ENCODE results near the gene DNAAF2. TPM values are rescaled to one million over a fixed set of nuclear protein-coding genes. Genes with fewer than 3 reads are reported as not detected.

The DNAAF2 gene
- total and polyA plus RNA-seq, 2 of the 8 experiments (the other 6 are each of a cell fraction or from before 2014, with no cell fraction given) = 12.2 to 30.0 TPM

DNA sequence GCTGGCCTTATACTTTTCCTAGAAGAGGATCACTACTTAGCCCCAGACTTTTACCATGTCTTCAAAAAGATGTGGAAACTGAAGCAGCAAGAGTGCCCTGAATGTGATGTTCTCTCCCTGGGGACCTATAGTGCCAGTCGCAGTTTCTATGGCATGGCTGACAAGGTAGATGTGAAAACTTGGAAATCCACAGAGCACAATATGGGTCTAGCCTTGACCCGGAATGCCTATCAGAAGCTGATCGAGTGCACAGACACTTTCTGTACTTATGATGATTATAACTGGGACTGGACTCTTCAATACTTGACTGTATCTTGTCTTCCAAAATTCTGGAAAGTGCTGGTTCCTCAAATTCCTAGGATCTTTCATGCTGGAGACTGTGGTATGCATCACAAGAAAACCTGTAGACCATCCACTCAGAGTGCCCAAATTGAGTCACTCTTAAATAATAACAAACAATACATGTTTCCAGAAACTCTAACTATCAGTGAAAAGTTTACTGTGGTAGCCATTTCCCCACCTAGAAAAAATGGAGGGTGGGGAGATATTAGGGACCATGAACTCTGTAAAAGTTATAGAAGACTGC is 12.9 kb downstream of the DNAAF2 start:
- TF ChIP-seq EP300 (IDR thresholded peaks at IDR 0.05; ENCODE audit: borderline replicate concordance in 1 of 2, low read depth in 2 of 2, low read length in 2 of 2) (no peak), HDAC2 (IDR thresholded peaks at IDR 0.05; ENCODE audit: borderline replicate concordance in 1 of 2, low read depth in 2 of 2, low read length in 2 of 2) (no peak), GABPA (IDR thresholded peaks at IDR 0.05; ENCODE audit: borderline replicate concordance, insufficient read depth, low read length) (no peak), BRCA1 (IDR thresholded peaks at IDR 0.05; ENCODE audit: low read depth, low read length) (no peak), CEBPB (IDR thresholded peaks at IDR 0.05; ENCODE audit: low read depth, low read length) (no peak), POU5F1 (IDR thresholded peaks at IDR 0.05; ENCODE audit: low read depth, low read length) (no peak), CTBP2 (IDR thresholded peaks at IDR 0.05; ENCODE audit: borderline replicate concordance, insufficient read depth, insufficient read length, low read length) (no peak), SP2 (IDR thresholded peaks at IDR 0.05; ENCODE audit: low read length) (no peak)
- H3K18ac ChIP-seq (ENCODE audit: extremely low read depth, low read length) = no peak overlapping the region
- no peak overlapping the region for H2AFZ ChIP-seq (ENCODE audit: low read length)
- no peak overlapping the region for H2BK12ac ChIP-seq (ENCODE audit: low read depth, low read length)
- H3K9ac ChIP-seq (replicated peaks in 1 of 4; ENCODE audit: extremely low read depth in 1 of 4, low read depth in 3 of 4, low read length in 3 of 4) = no peak overlapping the region
- FAIRE-seq = no peak
- H3K4me2 ChIP-seq (ENCODE audit: insufficient read depth in 1 of 2, low read depth in 2 of 2, low read length in 2 of 2) = peak overlapping the region; percentile 76 to 91
- no peak overlapping the region for H3K23ac ChIP-seq (ENCODE audit: insufficient read length)
- no peak overlapping the region for H2AK5ac ChIP-seq (ENCODE audit: low read depth, low read length)
- ChIA-PET CTCF (ENCODE audit: partially characterized antibody) (interaction anchor here (1.0 to 2.4 kb wide), 3 partner anchors 12 to 35 kb away, joined by 3 to 15 read pairs (median 3); partner anchors contain the start of gene DNAAF2), POLR2A (ENCODE audit: partially characterized antibody) (interaction anchor here (1.0 to 3.9 kb wide), 13 partner anchors 8 to 240 kb away, joined by 3 to 53 read pairs (median 13); partner anchors contain the start of genes DNAAF2, KLHDC2, LRR1 and RPS29)
- no peak overlapping the region for H3K27ac ChIP-seq (ENCODE audit: low read depth, low read length)
- DNase-seq (ENCODE audit: low read depth in 1 of 2, low spot score in 2 of 2) = no peak
- H4K5ac ChIP-seq (ENCODE audit: insufficient read length, low read depth, low read length) = no peak overlapping the region
- H3K4ac ChIP-seq (replicated peaks; ENCODE audit: insufficient read length, low read depth, low read length) = no peak overlapping the region
- H2BK120ac ChIP-seq (replicated peaks; ENCODE audit: low read depth, low read length) = no peak overlapping the region
- WGBS, 2 experiments (ENCODE audit: extremely low coverage in 1 of 2, insufficient coverage in 1 of 2, insufficient read length in 1 of 2, insufficient replicate concordance in 2 of 2, low coverage in 1 of 2, low lambda C conversion rate in 2 of 2, missing lambda C conversion rate in 1 of 2) = 76% methylated on average over 3 of the region's 3 CpGs; no CpG with 5 or more reads in 1 of the 2 experiments
- peaks cover 5 to 6% of the 10 kb centered on the region in 2 experiments for H4K20me1 ChIP-seq (replicated peaks in 1 of 2; ENCODE audit: control insufficient read depth in 1 of 2, insufficient read depth in 2 of 2, low read length in 2 of 2)
- H3K27me3 ChIP-seq (replicated peaks in 1 of 4; ENCODE audit: control insufficient read depth in 3 of 4, extremely low read depth in 1 of 4, insufficient read depth in 3 of 4, low read length in 3 of 4) = no peaks in the 10 kb centered on the region
- H2BK5ac ChIP-seq (ENCODE audit: low read depth, low read length) = no peak overlapping the region
- H3K4me1 ChIP-seq (replicated peaks in 1 of 4; ENCODE audit: control insufficient read depth in 3 of 4, insufficient read depth in 4 of 4, low read length in 3 of 4) = peaks cover 1 to 9% (median 3%) of the 10 kb centered on the region in 4 experiments; a peak in 3 of 7 replicates
- no peak overlapping the region for H2BK15ac ChIP-seq (ENCODE audit: low read length)
- H3K9me3 ChIP-seq (ENCODE audit: insufficient read depth in 2 of 2, low read depth in 1 of 2, low read length in 1 of 2) = no peaks in the 10 kb centered on the region
- no peak overlapping the region for H3K56ac ChIP-seq (replicated peaks; ENCODE audit: insufficient read length, low read depth, low read length)
- H3K36me3 ChIP-seq (ENCODE audit: control insufficient read depth in 2 of 4, insufficient read depth in 4 of 4, low read length in 3 of 4) = peaks cover 4 to 45% (median 15%) of the 10 kb centered on the region in 4 experiments; a peak in 7 of 8 replicates
- peaks cover 10% of the 10 kb centered on the region for H3K23me2 ChIP-seq (ENCODE audit: low read depth, low read length)
- H2BK20ac ChIP-seq (ENCODE audit: low read length) = no peak overlapping the region
- H3K4me3 ChIP-seq (ENCODE audit: extremely low read depth in 1 of 4, insufficient read depth in 2 of 4, low read depth in 3 of 4, low read length in 4 of 4) = peak overlapping the region; percentile 80 to 99 (median 94); a peak in 7 of 8 replicates
- H3K79me2 ChIP-seq (ENCODE audit: control insufficient read depth in 1 of 2, insufficient read depth in 2 of 2, low read length in 2 of 2) = peaks cover 5 to 49% of the 10 kb centered on the region in 2 experiments; a peak in 3 of 4 replicates
- no peak overlapping the region for H4K91ac ChIP-seq (replicated peaks; ENCODE audit: insufficient read length, low read length)
- no peak overlapping the region for H3K14ac ChIP-seq (ENCODE audit: insufficient read length)
- no peaks in the 10 kb centered on the region for H3K79me1 ChIP-seq (ENCODE audit: low read depth, low read length)
- H4K8ac ChIP-seq (ENCODE audit: extremely low read depth, insufficient read depth, low read length) = no peak overlapping the region

Measured in H1 (cell line).